Measurements from ENCODE around the gene AMT. TPM values are rescaled to one million over a fixed set of nuclear protein-coding genes. Genes with fewer than 3 reads are reported as not detected.
A peak's percentile ranks its signal among the peaks of the same experiment; 100 is the strongest.

The AMT gene
- total and polyA plus RNA-seq, 2 of the 13 experiments (the other 11 are each of a cell fraction or from before 2014, with no cell fraction given): 35.3 to 59.0 TPM

DNA sequence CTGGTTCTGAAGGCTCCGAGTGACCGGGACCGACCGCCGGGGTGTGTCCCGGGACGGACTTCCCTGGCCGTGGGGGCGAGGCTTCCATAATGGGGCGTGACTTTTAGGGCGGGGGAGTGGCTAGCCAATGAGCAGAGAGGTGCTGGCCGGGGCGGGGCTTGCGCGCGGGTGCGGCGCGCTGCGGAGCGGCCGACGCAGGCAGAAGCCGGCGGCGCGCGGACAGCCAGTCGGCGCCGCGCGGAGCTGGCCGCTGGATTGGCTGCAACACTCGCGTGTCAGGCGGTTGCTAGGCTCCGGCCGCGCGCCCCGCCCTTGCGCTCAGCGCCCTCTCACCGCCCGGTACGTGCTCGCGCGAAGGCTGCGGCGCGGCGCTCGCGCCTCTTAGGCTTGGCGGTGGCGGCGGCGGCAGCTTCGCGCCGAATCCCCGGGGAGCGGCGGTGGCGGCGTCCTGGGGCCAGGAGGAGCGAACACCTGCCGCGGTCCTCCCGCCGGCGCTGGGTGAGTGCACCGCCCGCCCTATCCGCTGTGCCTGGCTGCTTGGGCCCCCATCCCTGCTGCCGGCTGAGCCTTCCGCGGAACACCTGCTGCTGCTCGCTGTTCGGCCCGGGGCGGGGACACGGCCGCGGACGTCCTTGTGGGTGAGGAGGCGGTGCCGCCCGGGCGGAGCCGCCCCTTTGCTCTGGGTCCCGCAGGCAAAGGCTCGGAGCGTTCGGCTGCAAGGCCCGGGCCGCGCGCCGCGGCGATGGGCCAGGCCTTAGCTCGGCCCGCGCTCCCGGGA, 47.9 kb upstream of the AMT start, which contains the start of gene DAG1 (continued):
- TF ChIP-seq, protein P1, sequence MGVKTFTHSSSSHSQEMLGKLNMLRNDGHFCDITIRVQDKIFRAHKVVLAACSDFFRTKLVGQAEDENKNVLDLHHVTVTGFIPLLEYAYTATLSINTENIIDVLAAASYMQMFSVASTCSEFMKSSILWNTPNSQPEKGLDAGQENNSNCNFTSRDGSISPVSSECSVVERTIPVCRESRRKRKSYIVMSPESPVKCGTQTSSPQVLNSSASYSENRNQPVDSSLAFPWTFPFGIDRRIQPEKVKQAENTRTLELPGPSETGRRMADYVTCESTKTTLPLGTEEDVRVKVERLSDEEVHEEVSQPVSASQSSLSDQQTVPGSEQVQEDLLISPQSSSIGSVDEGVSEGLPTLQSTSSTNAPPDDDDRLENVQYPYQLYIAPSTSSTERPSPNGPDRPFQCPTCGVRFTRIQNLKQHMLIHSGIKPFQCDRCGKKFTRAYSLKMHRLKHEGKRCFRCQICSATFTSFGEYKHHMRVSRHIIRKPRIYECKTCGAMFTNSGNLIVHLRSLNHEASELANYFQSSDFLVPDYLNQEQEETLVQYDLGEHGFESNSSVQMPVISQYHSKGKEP (CRISPR knock-in tag; IDR thresholded peaks at IDR 0.05): no peak
- TF ChIP-seq ZNF83 (CRISPR knock-in tag; IDR thresholded peaks at IDR 0.05; ENCODE audit: borderline replicate concordance) (peak; percentile 90; the same call in 1 of the 2 replicates), POGZ (CRISPR knock-in tag; IDR thresholded peaks at IDR 0.05) (no peak; the same call in 1 of the 2 replicates), PHF5A (CRISPR knock-in tag; IDR thresholded peaks at IDR 0.05; ENCODE audit: low read depth, unreplicated experiment) (no peak), RFXAP (CRISPR knock-in tag; IDR thresholded peaks at IDR 0.05; ENCODE audit: borderline replicate concordance) (peak; percentile 96), YY1 (IDR thresholded peaks at IDR 0.05; ENCODE audit: insufficient read depth, insufficient replicate concordance, low read depth, low read length) (peak; percentile 24), DR1 (CRISPR knock-in tag; IDR thresholded peaks at IDR 0.05) (peak; percentile 68), ZNF460 (CRISPR knock-in tag; IDR thresholded peaks at IDR 0.05; ENCODE audit: borderline replicate concordance) (0 out of 2 replicates have a peak, but pooled peaks have one; percentile 10), PHF8 (CRISPR knock-in tag; IDR thresholded peaks at IDR 0.05) (peak; percentile 82), SP1 (IDR thresholded peaks at IDR 0.05) (no peak), SP1 (CRISPR knock-in tag; IDR thresholded peaks at IDR 0.05) (peak; percentile 60; the same call in 1 of the 2 replicates), POLR2A (IDR thresholded peaks at IDR 0.05; ENCODE audit: insufficient read depth in 1 of 2, low read depth in 2 of 2, low read length in 2 of 2) (peak; percentile 34 to 78), PHF21A (CRISPR knock-in tag; IDR thresholded peaks at IDR 0.05) (peak; percentile 69), MEIS2 (CRISPR knock-in tag; IDR thresholded peaks at IDR 0.05) (peak; percentile 66), ZBTB7A (CRISPR knock-in tag; IDR thresholded peaks at IDR 0.05) (peak; percentile 59; the same call in 1 of the 2 replicates), BCL6 (CRISPR knock-in tag; IDR thresholded peaks at IDR 0.05) (peak; percentile 56), HNRNPK (IDR thresholded peaks at IDR 0.05; ENCODE audit: low read depth, low read length, poor library complexity, severe bottlenecking) (peak; percentile 64), EP300 (IDR thresholded peaks at IDR 0.05; ENCODE audit: low read depth in 2 of 2, low read length in 2 of 2) (no peak), EP300 (CRISPR knock-in tag; IDR thresholded peaks at IDR 0.05; ENCODE audit: borderline replicate concordance) (peak; percentile 45; the same call in 1 of the 2 replicates), ZNF768 (CRISPR knock-in tag; IDR thresholded peaks at IDR 0.05) (peak; percentile 82), KLF16 (CRISPR knock-in tag; IDR thresholded peaks at IDR 0.05) (peak in 1 of 2 experiments; percentile 38; a peak in 1 of 4 replicates), CEBPG (CRISPR knock-in tag; IDR thresholded peaks at IDR 0.05) (no peak), ZNF350 (CRISPR knock-in tag; IDR thresholded peaks at IDR 0.05; ENCODE audit: borderline replicate concordance, low read depth) (no peak), ZNF546 (CRISPR knock-in tag; conservative IDR thresholded peaks at IDR 0.05) (peak; percentile 98)
- TF ChIP-seq, protein P2, sequence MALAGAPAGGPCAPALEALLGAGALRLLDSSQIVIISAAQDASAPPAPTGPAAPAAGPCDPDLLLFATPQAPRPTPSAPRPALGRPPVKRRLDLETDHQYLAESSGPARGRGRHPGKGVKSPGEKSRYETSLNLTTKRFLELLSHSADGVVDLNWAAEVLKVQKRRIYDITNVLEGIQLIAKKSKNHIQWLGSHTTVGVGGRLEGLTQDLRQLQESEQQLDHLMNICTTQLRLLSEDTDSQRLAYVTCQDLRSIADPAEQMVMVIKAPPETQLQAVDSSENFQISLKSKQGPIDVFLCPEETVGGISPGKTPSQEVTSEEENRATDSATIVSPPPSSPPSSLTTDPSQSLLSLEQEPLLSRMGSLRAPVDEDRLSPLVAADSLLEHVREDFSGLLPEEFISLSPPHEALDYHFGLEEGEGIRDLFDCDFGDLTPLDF (CRISPR knock-in tag; IDR thresholded peaks at IDR 0.05): 0 out of 2 replicates have a peak, but pooled peaks have one; percentile 20
- TF ChIP-seq, protein P3, sequence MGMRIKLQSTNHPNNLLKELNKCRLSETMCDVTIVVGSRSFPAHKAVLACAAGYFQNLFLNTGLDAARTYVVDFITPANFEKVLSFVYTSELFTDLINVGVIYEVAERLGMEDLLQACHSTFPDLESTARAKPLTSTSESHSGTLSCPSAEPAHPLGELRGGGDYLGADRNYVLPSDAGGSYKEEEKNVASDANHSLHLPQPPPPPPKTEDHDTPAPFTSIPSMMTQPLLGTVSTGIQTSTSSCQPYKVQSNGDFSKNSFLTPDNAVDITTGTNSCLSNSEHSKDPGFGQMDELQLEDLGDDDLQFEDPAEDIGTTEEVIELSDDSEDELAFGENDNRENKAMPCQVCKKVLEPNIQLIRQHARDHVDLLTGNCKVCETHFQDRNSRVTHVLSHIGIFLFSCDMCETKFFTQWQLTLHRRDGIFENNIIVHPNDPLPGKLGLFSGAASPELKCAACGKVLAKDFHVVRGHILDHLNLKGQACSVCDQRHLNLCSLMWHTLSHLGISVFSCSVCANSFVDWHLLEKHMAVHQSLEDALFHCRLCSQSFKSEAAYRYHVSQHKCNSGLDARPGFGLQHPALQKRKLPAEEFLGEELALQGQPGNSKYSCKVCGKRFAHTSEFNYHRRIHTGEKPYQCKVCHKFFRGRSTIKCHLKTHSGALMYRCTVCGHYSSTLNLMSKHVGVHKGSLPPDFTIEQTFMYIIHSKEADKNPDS (CRISPR knock-in tag; IDR thresholded peaks at IDR 0.05): peak; percentile 79; the same call in 1 of the 2 replicates

All from HepG2 (cell line).